Stimulated activated CD4-positive, alpha-beta T cell treated with anti-CD3 and anti-CD28 coated beads, Interleukin-4, amount 100 ng/mL, for 48 hours (primary cell): Measurements from ENCODE around the gene TAMM41.
"Not testable (repeated sequence)": the region's sequence is repeated elsewhere in the genome, so short reads cannot be mapped to it uniquely, and the experiment has no call there.

Experiments used
- DNase-seq, 2 donors: peaks; one replicate each; pipeline ENCODE4 v3.0.0-alpha.2; 2020; ENCODE audit warnings: low read depth in 2 of 2

The TAMM41 gene

GRCh38 chr3:11815111-11815510, 31.6 kb downstream of the TAMM41 start:
- DNase-seq = no peak

- DNase-seq = no peak
Observed at GRCh38 chr3:11814663-11815062, 32.0 kb downstream of the TAMM41 start.

GRCh38 chr3:11810276-11810675, 36.4 kb downstream of the TAMM41 start:
- DNase-seq = no peak

GRCh38 chr3:11808231-11808630, 38.5 kb downstream of the TAMM41 start:
- DNase-seq = no peak

- no peak for DNase-seq
Observed at GRCh38 chr3:11807686-11808085, 39.0 kb downstream of the TAMM41 start.

GRCh38 chr3:11805716-11806115, 41.0 kb downstream of the TAMM41 start:
- no peak for DNase-seq

- DNase-seq = no peak
Observed at GRCh38 chr3:11803977-11804892, 42.5 kb downstream of the TAMM41 start.

- DNase-seq = no peak
Observed at GRCh38 chr3:11799791-11800190, 46.9 kb downstream of the TAMM41 start.

GRCh38 chr3:11794927-11795326, 51.8 kb downstream of the TAMM41 start:
- DNase-seq = no peak

GRCh38 chr3:11791339-11792200, 55.1 kb downstream of the TAMM41 start:
- DNase-seq = no peak

GRCh38 chr3:11789412-11789811, 57.3 kb downstream of the TAMM41 start:
- DNase-seq = no peak

- no peak for DNase-seq
Observed at GRCh38 chr3:11784971-11785377, 61.7 kb downstream of the TAMM41 start.

- DNase-seq = no peak
Observed at GRCh38 chr3:11780341-11780740, 66.3 kb downstream of the TAMM41 start.

GRCh38 chr3:11779626-11780025, 67.1 kb downstream of the TAMM41 start:
- DNase-seq = no peak

- DNase-seq = no peak
Observed at GRCh38 chr3:11778248-11778647, 68.4 kb downstream of the TAMM41 start.

GRCh38 chr3:11776346-11776745, 70.3 kb downstream of the TAMM41 start:
- no peak for DNase-seq

GRCh38 chr3:11775493-11775892, 71.2 kb downstream of the TAMM41 start:
- no peak for DNase-seq

GRCh38 chr3:11774296-11774877, 72.3 kb downstream of the TAMM41 start:
- no peak for DNase-seq

- DNase-seq = not testable (repeated sequence)
Observed at GRCh38 chr3:11771931-11772330, 74.8 kb downstream of the TAMM41 start.

GRCh38 chr3:11770477-11771391, 76.0 kb downstream of the TAMM41 start:
- DNase-seq = peak; percentile 52 to 63
